Ascending aorta (tissue), 2 donors: ENCODE measurements around the gene POLR3K. TPM values are rescaled to one million over a fixed set of nuclear protein-coding genes. Genes with fewer than 3 reads are reported as not detected.
"Not testable (repeated sequence)": the region's sequence is repeated elsewhere in the genome, so short reads cannot be mapped to it uniquely, and the experiment has no call there.

Experiments used
- DNase-seq, 2 donors: peaks; one replicate each; pipeline ENCODE4 v3.0.0-alpha.2; 2019; ENCODE audit warnings: low spot score in 2 of 2
- H3K27ac ChIP-seq, 2 donors: fragments of 200-600 bp; sonication (generic); one replicate each; pipeline ENCODE4 v1.5.1; 2016 to 2017; ENCODE audit warnings: mild to moderate bottlenecking in 1 of 2
- H3K27me3 ChIP-seq: fragments of 200-600 bp; sonication (generic); one replicate; pipeline ENCODE4 v1.5.1; 2017
- H3K36me3 ChIP-seq, 2 donors: fragments of 200-600 bp; sonication (generic); one replicate each; pipeline ENCODE4 v1.5.1; 2016
- H3K4me1 ChIP-seq, 2 donors: fragments of 200-600 bp; sonication (generic); one replicate each; pipeline ENCODE4 v1.5.1; 2016 to 2017; ENCODE audit warnings: mild to moderate bottlenecking in 1 of 2
- H3K4me3 ChIP-seq, 2 donors: fragments of 200-600 bp; sonication (generic); one replicate each; pipeline ENCODE4 v1.5.1; 2016 to 2017; ENCODE audit warnings: mild to moderate bottlenecking in 1 of 2
- H3K9me3 ChIP-seq, 2 donors: fragments of 200-600 bp; sonication (generic); one replicate each; pipeline ENCODE4 v1.5.1; 2016
- intact Hi-C: fragments of 100-400 bp; cut with DNase I; formaldehyde crosslinking; loops from one replicate; pipeline ENCODE4 v1.15.1; 2023
- total RNA-seq: library from RNA; depleted of rRNA; stranded (reverse); fragments of >200 nt; gene quantifications from one replicate; pipeline ENCODE4 v1.1.0, GENCODE V29; 2016
- TF ChIP-seq, protein P1 (sequence below), 3 experiments: fragments of 200-600 bp in 2 of 3; fragments of 450-650 bp in 1 of 3; sonication (generic) in 2 of 3; IDR thresholded peaks; one replicate each; pipeline ENCODE4 v1.5.1; 2016 to 2019; ENCODE audit warnings: antibody characterized with exemption in 3 of 3, mild to moderate bottlenecking in 1 of 3, moderate library complexity in 1 of 3

POLR3K gene
- total RNA-seq, 1 donor from 2014 or later = not detected

DNA sequence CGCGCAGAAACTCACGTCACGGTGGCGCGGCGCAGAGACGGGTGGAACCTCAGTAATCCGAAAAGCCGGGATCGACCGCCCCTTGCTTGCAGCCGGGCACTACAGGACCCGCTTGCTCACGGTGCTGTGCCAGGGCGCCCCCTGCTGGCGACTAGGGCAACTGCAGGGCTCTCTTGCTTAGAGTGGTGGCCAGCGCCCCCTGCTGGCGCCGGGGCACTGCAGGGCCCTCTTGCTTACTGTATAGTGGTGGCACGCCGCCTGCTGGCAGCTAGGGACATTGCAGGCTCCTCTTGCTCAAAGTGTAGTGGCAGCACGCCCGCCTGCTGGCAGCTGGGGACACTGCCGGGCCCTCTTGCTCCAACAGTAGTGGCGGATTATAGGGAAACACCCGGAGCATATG is 42.6 kb downstream of the POLR3K start:
- H3K27me3 ChIP-seq, intact Hi-C loops, H3K4me1 ChIP-seq, H3K27ac ChIP-seq, H3K4me3 ChIP-seq, H3K9me3 ChIP-seq, H3K36me3 ChIP-seq: not testable (repeated sequence)
- peak; percentile 92 to 99 for DNase-seq
- TF ChIP-seq, protein P1, sequence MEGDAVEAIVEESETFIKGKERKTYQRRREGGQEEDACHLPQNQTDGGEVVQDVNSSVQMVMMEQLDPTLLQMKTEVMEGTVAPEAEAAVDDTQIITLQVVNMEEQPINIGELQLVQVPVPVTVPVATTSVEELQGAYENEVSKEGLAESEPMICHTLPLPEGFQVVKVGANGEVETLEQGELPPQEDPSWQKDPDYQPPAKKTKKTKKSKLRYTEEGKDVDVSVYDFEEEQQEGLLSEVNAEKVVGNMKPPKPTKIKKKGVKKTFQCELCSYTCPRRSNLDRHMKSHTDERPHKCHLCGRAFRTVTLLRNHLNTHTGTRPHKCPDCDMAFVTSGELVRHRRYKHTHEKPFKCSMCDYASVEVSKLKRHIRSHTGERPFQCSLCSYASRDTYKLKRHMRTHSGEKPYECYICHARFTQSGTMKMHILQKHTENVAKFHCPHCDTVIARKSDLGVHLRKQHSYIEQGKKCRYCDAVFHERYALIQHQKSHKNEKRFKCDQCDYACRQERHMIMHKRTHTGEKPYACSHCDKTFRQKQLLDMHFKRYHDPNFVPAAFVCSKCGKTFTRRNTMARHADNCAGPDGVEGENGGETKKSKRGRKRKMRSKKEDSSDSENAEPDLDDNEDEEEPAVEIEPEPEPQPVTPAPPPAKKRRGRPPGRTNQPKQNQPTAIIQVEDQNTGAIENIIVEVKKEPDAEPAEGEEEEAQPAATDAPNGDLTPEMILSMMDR (IDR thresholded peaks at IDR 0.05) = peak; percentile 26 to 52 (median 45)

DNA sequence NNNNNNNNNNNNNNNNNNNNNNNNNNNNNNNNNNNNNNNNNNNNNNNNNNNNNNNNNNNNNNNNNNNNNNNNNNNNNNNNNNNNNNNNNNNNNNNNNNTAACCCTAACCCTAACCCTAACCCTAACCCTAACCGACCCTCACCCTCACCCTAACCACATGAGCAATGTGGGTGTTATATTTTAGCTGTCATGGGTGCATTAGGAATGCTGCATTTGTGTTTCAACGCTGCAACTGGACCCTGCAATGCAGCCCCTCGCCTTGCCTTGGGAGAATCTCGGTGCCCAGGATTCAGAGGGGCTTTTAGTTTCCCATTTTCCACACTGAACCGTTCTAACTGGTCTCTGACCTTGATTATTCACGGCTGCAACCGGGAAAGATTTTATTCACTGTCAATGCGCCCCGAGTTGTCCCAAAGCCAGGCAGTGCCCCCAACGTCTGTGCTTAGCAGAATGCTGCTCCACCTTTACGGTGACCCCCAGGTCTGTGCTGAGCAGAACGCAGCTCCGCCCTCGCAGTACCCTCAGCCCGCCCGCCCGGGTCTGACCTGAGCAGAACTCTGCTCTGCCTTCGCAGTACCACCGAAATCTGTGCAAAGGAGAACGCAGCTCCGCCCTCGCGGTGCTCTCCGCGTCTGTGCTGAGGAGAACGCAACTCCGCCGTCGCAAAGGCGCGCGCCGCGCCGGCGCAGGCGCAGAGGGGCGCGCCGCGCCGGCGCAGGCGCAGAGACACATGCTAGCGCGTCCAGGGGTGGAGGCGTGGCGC is 43.3 kb downstream of the POLR3K start:
- no peaks in the 10 kb centered on the region for H3K9me3 ChIP-seq
- H3K27me3 ChIP-seq = no peaks in the 10 kb centered on the region
- H3K27ac ChIP-seq = no peak overlapping the region
- H3K4me3 ChIP-seq = no peak overlapping the region
- TF ChIP-seq, protein P1 (IDR thresholded peaks at IDR 0.05) = no peak
- no peaks in the 10 kb centered on the region for H3K36me3 ChIP-seq
- peak in 1 of 2 donors; percentile 72 for DNase-seq
- no peaks in the 10 kb centered on the region for H3K4me1 ChIP-seq
- intact Hi-C loops = no loop called here

Other genes starting within 250 kb of the POLR3K start
- not detected for gene SNRNP25, start 220 bp upstream of the POLR3K start, total RNA-seq
- 146 TPM for gene RHBDF1, start 19.0 kb upstream of the POLR3K start, total RNA-seq
- 406 TPM for gene MPG, start 24.6 kb upstream of the POLR3K start, total RNA-seq
- gene NPRL3, start 85.1 kb upstream of the POLR3K start, total RNA-seq = 24.9 TPM
- gene HBZ, start 99.0 kb upstream of the POLR3K start, total RNA-seq = not detected
- gene HBM, start 112.4 kb upstream of the POLR3K start, total RNA-seq = not detected
- gene HBA2, start 119.3 kb upstream of the POLR3K start, total RNA-seq = 4,439 TPM
- 585 TPM for gene HBA1, start 123.1 kb upstream of the POLR3K start, total RNA-seq
- gene HBQ1, start 126.9 kb upstream of the POLR3K start, total RNA-seq = not detected
- gene LUC7L, start 175.8 kb upstream of the POLR3K start, total RNA-seq = 53.0 TPM
- gene FAM234A, start 181.2 kb upstream of the POLR3K start, total RNA-seq = 67.7 TPM
- gene RGS11, start 222.3 kb upstream of the POLR3K start, total RNA-seq = 32.6 TPM
- gene ARHGDIG, start 227.0 kb upstream of the POLR3K start, total RNA-seq = not detected
- gene PDIA2, start 229.6 kb upstream of the POLR3K start, total RNA-seq = not detected